MM.1S (cell line): ENCODE measurements around the gene CDK6.

Source experiments
- DNase-seq: peaks from one replicate; pipeline ENCODE4 v3.0.0-alpha.2; 2015
- H2AFZ ChIP-seq: fragments of 300-600 bp; sonication (generic); 2 replicates; pipeline ENCODE4 v1.6.0; 2016; ENCODE audit warnings: antibody characterized with exemption, low read length
- H3F3A ChIP-seq: fragments of 300-600 bp; sonication (generic); 2 replicates; pipeline ENCODE4 v1.6.1; 2016; ENCODE audit warnings: mild to moderate bottlenecking, antibody characterized with exemption, low read length, moderate library complexity, mixed read lengths; ENCODE audit not compliant: insufficient read depth
- H3K27ac ChIP-seq: fragments of 300-600 bp; sonication (generic); 2 replicates; pipeline ENCODE4 v1.5.1; 2016; ENCODE audit warnings: mild to moderate bottlenecking, low read length
- H3K27me3 ChIP-seq: fragments of 300-600 bp; sonication (generic); replicated peaks from 2 replicates; pipeline ENCODE4 v1.6.0; 2016; ENCODE audit warnings: low read length; ENCODE audit not compliant: insufficient read depth
- H3K36me3 ChIP-seq: fragments of 300-600 bp; sonication (generic); replicated peaks from 2 replicates; pipeline ENCODE4 v1.6.1; 2016; ENCODE audit warnings: mild to moderate bottlenecking, low read length, mixed read lengths; ENCODE audit not compliant: insufficient read depth
- H3K4me1 ChIP-seq: fragments of 300-600 bp; sonication (generic); 2 replicates; pipeline ENCODE4 v1.6.1; 2016; ENCODE audit warnings: low read length, mixed read lengths
- H3K4me2 ChIP-seq: fragments of 300-600 bp; sonication (generic); 2 replicates; pipeline ENCODE4 v1.6.0; 2016; ENCODE audit warnings: low read depth, low read length
- H3K4me3 ChIP-seq: fragments of 300-600 bp; sonication (generic); 2 replicates; pipeline ENCODE4 v1.5.1; 2016; ENCODE audit warnings: low read length, mixed read lengths
- H3K79me2 ChIP-seq: fragments of 300-600 bp; sonication (generic); 2 replicates; pipeline ENCODE4 v1.6.1; 2016; ENCODE audit warnings: mixed run types, low read length, mixed read lengths
- H3K9ac ChIP-seq: fragments of 300-600 bp; sonication (generic); 2 replicates; pipeline ENCODE4 v1.6.1; 2016; ENCODE audit warnings: low read length, mixed read lengths
- H3K9me2 ChIP-seq: fragments of 300-600 bp; sonication (generic); replicated peaks from 2 replicates; pipeline ENCODE4 v1.6.1; 2016; ENCODE audit warnings: mild to moderate bottlenecking, low read length, mixed read lengths; ENCODE audit not compliant: insufficient read depth
- H3K9me3 ChIP-seq: fragments of 300-600 bp; sonication (generic); replicated peaks from 2 replicates; pipeline ENCODE4 v1.6.1; 2016; ENCODE audit warnings: mild to moderate bottlenecking, low read length, mixed read lengths; ENCODE audit not compliant: insufficient read depth
- H4K20me1 ChIP-seq: fragments of 300-600 bp; sonication (generic); 2 replicates; pipeline ENCODE4 v1.6.1; 2016; ENCODE audit warnings: mild to moderate bottlenecking, low read length, moderate library complexity, mixed read lengths; ENCODE audit not compliant: insufficient read depth
- EZH2 ChIP-seq: fragments of 300-600 bp; sonication (generic); optimal IDR thresholded peaks from 2 replicates; pipeline ENCODE3; 2017; ENCODE audit warnings: low read depth, mild to moderate bottlenecking, antibody characterized with exemption, low read length, mixed read lengths
- EZH2phosphoT487 ChIP-seq: fragments of 300-600 bp; sonication (generic); IDR thresholded peaks from 2 replicates; pipeline ENCODE4 v1.6.1; 2018; ENCODE audit warnings: antibody characterized with exemption, low read length
- TF ChIP-seq, protein P1 (sequence below): fragments of 300-600 bp; sonication (generic); IDR thresholded peaks from 2 replicates; pipeline ENCODE4 v1.5.1; 2016; ENCODE audit warnings: antibody characterized with exemption, low read length, mixed read lengths

The CDK6 gene

GRCh38 chr7:92632791-92633190 lies 203.6 kb downstream of the CDK6 start:
- DNase-seq = no peak
- Histone ChIP-seq H3K9me2 (no peaks in the 10 kb centered on the region), H3K27ac (peak overlapping the region; percentile 46; the same call in 1 of the 2 replicates), H4K20me1 (no peaks in the 10 kb centered on the region), H3F3A (peaks cover 14% of the 10 kb centered on the region; the same call in 1 of the 2 replicates), H3K36me3 (no peaks in the 10 kb centered on the region), H3K4me2 (0 out of 2 replicates have a peak overlapping the region, but pooled peaks have one; percentile 45), H3K79me2 (peaks cover 56% of the 10 kb centered on the region), H3K4me3 (no peak overlapping the region), H3K9ac (no peak overlapping the region), H3K27me3 (no peaks in the 10 kb centered on the region), H2AFZ (no peak overlapping the region), H3K9me3 (no peaks in the 10 kb centered on the region), H3K4me1 (peaks cover 40% of the 10 kb centered on the region)
- TF ChIP-seq, protein P1, sequence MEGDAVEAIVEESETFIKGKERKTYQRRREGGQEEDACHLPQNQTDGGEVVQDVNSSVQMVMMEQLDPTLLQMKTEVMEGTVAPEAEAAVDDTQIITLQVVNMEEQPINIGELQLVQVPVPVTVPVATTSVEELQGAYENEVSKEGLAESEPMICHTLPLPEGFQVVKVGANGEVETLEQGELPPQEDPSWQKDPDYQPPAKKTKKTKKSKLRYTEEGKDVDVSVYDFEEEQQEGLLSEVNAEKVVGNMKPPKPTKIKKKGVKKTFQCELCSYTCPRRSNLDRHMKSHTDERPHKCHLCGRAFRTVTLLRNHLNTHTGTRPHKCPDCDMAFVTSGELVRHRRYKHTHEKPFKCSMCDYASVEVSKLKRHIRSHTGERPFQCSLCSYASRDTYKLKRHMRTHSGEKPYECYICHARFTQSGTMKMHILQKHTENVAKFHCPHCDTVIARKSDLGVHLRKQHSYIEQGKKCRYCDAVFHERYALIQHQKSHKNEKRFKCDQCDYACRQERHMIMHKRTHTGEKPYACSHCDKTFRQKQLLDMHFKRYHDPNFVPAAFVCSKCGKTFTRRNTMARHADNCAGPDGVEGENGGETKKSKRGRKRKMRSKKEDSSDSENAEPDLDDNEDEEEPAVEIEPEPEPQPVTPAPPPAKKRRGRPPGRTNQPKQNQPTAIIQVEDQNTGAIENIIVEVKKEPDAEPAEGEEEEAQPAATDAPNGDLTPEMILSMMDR = no peak
- TF ChIP-seq EZH2phosphoT487 (no peak), EZH2 (no peak)

DNA sequence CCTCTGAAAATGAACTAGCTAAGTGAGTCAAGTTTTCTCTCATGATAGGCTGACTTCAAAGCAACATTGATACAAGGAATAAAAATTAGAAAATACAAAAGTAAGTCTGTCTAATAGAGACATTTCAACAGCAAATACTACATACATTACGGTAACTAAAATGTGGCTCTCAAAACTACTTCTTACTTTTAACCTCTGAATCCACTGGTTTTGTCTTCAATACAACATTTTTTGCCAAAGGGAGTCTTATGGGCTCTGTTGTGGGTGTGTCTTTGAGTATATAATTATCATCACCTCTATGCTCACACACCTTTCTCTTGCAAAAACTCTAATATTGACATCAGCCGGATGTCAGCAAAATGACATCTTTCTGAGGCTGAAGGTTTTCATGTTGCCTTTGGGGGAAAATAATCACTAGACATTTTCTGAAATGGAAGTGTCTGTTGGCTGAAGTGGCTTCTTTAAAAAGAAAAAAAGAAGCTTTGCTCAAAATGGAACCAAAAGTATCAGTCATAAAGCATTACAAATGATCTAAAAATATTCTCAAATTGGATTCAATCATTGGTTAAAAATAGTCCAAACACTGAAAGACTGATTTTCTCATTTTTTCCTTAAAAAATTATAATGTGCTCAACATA lies 204.4 kb downstream of the CDK6 start:
- Histone ChIP-seq H3K9me2 (no peaks in the 10 kb centered on the region), H3K9ac (no peak overlapping the region), H3K4me3 (no peak overlapping the region), H4K20me1 (no peaks in the 10 kb centered on the region), H3K79me2 (peaks cover 57% of the 10 kb centered on the region), H3K4me1 (peaks cover 40% of the 10 kb centered on the region), H3K36me3 (no peaks in the 10 kb centered on the region), H3F3A (peaks cover 14% of the 10 kb centered on the region; the same call in 1 of the 2 replicates), H2AFZ (no peak overlapping the region), H3K4me2 (no peak overlapping the region), H3K27ac (peak overlapping the region; percentile 0; the same call in 1 of the 2 replicates), H3K9me3 (no peaks in the 10 kb centered on the region), H3K27me3 (no peaks in the 10 kb centered on the region)
- no peak for TF ChIP-seq EZH2phosphoT487
- no peak for TF ChIP-seq EZH2
- TF ChIP-seq, protein P1 = no peak
- no peak for DNase-seq

DNA sequence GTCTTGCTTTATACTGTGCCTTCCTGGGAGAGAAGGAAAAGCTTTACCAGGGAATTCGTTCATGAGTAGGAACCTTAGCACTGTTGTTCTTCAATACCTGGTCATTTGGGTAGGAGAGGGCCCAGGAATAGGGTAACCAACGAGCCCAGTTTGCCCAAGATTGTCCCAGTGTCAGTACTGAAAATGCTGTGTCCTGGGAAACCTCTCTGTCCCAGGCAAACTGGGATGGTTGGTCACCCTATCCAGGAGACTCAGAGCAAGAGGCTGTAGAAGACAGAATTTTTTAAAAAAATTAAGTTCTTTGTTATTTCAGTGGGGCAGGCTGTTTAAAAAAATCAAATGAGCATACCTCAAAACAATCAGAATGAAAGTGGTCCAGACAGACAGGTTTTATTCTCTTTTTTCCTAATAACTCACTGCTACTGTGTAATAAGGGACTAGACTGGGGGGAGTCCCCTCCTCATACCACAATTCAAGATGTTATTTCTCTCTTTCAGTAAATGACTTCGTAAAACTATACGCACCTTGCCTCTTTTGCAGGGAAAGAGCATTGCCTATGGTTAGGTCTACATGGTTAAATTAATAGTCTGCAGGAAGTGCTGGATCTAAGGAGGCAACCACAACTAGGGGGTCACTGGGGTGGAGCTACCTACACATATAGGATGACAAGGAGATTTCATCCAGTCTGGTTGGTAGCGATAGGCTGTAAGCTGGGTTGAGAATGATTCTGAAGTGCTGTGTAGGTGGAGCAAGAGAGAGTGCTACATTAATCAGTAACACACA lies 205.1 kb downstream of the CDK6 start:
- Histone ChIP-seq H3K9me3 (no peaks in the 10 kb centered on the region), H3K27me3 (no peaks in the 10 kb centered on the region), H4K20me1 (no peaks in the 10 kb centered on the region), H3K4me3 (no peak overlapping the region), H3K9me2 (no peaks in the 10 kb centered on the region), H3K79me2 (peaks cover 58% of the 10 kb centered on the region), H3K4me1 (peaks cover 40% of the 10 kb centered on the region), H3K4me2 (no peak overlapping the region), H3K27ac (no peak overlapping the region), H3F3A (peaks cover 14% of the 10 kb centered on the region; the same call in 1 of the 2 replicates), H3K36me3 (no peaks in the 10 kb centered on the region), H3K9ac (no peak overlapping the region), H2AFZ (no peak overlapping the region)
- TF ChIP-seq, protein P1 = no peak
- TF ChIP-seq EZH2 (no peak), EZH2phosphoT487 (no peak)
- DNase-seq = no peak
